HK-2 (cell line): ENCODE data around the gene SPINK4.
A peak's percentile ranks its signal among the peaks of the same experiment; 100 is the strongest.

Experiments used
- DNase-seq: peaks from one replicate; pipeline ENCODE4 v3.0.0-alpha.2; 2018; ENCODE audit not compliant: unreplicated experiment

SPINK4 gene

DNA sequence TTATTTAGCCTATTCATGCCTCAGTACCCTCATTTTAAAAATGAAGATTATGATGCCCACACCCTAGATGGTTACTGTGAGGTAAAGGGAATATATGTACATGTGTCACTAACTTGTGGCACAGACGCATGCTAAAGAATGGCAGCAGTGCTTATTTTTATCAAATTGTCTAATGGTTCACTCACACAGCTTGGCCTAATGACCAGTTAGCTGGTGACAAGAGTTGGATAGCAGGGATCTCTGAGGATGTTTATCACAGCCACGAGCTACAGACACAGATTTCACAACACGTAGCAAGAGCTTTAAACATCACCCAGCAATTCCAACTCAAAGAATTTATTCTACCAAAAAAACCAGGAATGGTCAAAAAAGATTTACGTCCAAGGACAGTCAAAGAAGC is 17.3 kb downstream of the SPINK4 start:
- no peak for DNase-seq

DNA sequence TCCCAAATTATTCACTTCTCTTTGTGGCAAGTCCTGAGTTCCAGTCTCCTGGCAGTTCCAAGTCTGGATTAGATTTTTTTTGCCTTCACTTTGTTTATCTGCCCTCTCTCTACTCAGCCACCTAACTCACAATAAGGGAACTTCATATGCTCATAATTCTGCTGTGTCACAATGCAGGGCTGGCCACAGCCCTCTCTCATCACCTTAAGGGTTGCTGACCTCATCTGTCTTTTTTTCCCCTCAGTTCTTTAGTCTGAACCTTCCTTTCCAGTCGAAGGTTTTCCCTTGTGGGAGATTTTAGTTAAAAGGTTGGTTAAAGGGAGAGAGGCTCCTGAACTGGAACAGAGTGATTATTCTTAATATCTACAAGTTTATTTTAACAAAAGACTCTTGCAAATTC is 20.4 kb downstream of the SPINK4 start:
- no peak for DNase-seq

DNA sequence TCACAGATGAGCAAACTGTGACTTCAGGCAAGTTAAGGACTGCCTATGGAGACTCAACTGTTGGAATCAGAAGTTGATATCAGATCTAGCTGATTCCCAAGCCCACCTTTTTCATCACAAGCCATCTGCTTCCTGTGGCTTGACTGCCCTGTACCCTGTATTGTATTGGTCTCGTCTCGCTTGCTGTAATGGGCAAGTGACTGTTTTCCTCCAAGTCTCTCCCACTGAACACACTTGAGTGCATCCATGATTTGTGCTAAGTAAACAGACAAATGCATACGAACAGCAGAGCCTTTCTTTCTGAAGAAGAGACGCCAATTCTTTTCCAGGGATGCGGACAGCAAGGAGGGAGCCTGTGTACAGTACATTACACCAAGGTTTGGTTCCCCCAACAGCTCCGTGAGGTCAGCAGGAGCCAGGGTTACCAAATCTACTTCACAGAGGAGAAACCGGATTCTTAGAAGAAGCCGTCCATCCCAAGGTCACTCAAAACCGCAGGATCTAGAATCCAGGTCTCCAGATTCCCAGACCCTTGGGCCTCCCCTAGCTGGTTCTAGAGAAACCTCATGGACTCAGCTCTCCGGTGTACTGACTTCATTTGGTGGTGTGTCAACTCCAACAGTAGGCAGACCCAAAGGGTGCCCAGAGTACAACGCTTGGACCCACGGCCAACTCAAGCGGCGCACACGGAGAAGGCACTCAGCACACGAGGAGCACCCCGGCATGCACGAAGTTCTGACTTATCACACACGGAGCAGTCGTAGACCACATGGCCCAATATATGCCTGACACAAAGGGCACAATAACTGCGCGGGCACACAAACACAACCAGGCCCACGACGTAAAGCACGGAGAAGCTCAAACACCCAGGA is 23.4 kb downstream of the SPINK4 start:
- DNase-seq: peak; percentile 13

GRCh38 chr9:33264003-33264472 is 24.1 kb downstream of the SPINK4 start:
- peak; percentile 10 for DNase-seq

GRCh38 chr9:33264473-33265177 is 24.7 kb downstream of the SPINK4 start, which contains the start of the genes BAG1 and CHMP5:
Gene BAG1 (minus strand): TSS chr9:33264708.
Gene CHMP5 (plus strand): TSS chr9:33265049. CDS start chr9:33265079, 30 bp downstream.
- DNase-seq: peak; percentile 97

DNA sequence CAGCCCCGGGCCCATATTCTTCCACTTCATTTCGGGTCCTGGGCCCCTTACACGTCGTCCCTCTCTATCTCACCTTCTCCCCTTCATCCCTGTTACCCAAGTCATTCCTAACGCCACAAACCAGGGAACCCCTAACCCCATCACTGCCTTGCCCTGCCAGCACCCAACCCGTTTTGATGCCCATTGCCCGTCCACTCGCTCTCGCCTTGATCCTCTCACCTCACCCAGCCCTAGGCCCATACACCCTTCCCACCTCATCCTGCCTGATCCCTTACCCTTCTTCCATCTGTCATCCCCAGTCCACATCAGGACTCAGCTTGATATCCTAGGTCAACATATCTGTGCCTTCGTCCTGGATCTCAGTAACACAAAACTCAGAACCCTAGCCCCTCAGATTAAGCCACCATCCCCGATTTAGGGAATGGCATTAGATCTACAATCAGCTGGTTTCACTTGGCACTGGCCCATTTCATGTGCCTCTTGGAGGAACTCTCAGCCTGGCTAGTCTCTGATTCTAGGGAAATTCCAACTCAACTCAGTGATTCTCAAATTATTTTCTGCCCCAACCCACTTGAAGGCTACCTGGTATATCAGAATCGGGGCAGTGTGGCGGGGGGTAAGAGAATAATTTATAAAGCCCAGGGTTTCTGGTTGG is 25.4 kb downstream of the SPINK4 start:
- no peak for DNase-seq

DNA sequence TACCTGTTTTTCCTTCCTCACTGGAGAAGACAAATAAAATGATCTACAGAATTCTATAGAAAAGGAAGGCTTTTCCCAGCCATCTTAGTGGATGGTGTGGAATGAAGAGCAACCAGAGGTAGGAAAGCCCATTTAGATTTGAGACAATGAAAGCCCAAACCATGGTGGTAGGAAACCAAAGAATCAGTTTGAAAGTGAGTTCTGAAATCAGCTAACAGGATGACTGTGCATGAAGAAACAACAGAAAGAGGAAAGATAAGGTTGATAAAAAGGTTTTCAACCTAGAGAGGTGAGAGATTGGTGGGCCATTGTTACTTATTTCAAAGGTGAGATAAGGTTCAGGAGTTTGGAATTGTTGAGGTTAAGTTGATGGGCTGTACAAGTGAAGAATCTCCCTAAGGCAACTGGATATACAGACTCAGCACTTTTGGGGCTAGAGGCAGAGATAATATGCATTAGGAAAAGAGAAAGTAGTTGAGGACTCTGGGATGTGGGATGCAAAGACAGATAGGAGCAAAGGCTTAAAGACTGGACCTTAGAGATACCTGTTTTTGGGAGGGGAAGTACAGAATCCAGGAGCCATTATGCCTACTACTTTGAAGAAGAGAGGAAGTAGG is 27.3 kb downstream of the SPINK4 start:
- no peak for DNase-seq

DNA sequence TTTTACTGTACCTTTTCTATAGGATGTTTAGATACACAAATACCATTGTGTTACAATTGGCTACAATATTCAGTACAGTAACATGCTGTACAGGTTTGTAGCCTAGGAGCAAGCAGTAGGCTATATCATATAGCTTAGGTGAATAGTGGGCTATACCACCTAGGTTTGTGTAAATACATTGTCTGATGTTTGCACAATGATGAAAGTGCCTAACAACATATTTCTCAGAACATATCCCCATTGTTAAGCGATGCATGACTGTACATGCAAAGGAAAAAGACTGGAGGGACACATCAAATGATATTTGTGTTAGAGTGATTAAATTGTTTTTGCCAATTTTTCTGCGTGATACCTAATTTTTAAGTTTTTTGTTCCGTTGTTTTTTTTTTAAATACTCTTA is 30.2 kb downstream of the SPINK4 start:
- DNase-seq: no peak

- DNase-seq: no peak
Measured at GRCh38 chr9:33272061-33272460, 32.1 kb downstream of the SPINK4 start.

GRCh38 chr9:33273266-33273971 is 33.5 kb downstream of the SPINK4 start:
- no peak for DNase-seq

DNA sequence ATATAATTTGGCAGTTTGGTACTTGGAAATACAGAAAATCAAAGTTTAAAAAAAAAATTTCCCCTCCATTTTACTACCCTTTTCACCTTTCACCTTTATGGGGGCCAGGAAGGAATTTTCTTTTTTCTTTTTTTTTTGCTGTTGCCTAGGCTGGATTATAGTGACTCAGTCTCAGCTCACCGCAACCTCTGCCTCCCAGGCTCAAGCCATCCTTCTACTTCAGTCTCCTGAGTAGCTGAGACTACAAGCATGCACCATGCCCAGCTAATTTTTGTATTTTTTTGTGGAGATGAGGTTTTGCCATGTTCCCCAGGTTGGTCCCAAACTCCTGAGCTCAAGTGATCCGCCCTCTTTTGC is 34.0 kb downstream of the SPINK4 start:
- no peak for DNase-seq

DNA sequence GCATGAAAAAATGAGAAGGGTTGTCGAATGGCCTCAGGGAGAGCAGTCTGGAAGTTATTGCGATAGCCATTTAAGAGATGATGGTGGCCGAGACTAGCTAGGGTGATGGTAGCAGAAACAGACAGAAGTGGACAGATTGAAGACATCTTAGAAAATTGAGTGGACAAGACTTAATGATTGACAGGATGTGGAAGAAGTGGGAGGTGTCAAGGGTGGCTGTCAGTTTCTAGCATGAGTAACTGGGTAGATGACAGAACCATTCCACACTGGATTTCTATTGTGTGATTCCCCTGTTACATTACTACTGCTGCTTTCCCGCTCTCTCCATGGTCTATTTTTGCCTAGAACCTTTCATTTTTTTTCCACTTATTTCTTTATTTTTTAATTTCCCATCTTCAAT is 37.5 kb downstream of the SPINK4 start:
- DNase-seq: no peak

- DNase-seq: no peak
Measured at GRCh38 chr9:33285502-33285901, 45.5 kb downstream of the SPINK4 start.

- DNase-seq: peak; percentile 7
Measured at GRCh38 chr9:33287087-33287490, 47.1 kb downstream of the SPINK4 start.

DNA sequence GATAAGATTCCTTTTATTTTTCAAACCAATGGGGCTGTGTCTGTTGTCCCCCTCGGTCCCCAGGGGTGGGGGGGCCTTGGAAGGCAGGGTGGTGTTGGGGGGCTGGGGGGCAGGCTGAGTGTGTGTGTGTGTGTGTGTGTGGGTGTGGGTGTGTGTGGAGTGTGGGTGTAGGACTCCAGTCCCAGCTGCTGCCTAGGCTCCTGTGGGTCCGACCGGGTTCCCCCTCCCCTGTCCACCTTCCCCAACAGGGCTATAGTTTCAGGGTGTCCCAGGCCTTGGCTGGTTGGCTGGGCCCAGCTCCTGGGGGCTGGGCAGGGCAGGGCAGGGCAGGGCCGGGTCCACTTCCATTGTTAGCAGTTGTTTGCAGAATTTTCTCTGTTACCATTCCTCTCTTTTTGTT is 48.3 kb downstream of the SPINK4 start:
- DNase-seq: no peak

GRCh38 chr9:33288828-33289483 is 49.0 kb downstream of the SPINK4 start:
- DNase-seq: no peak

DNA sequence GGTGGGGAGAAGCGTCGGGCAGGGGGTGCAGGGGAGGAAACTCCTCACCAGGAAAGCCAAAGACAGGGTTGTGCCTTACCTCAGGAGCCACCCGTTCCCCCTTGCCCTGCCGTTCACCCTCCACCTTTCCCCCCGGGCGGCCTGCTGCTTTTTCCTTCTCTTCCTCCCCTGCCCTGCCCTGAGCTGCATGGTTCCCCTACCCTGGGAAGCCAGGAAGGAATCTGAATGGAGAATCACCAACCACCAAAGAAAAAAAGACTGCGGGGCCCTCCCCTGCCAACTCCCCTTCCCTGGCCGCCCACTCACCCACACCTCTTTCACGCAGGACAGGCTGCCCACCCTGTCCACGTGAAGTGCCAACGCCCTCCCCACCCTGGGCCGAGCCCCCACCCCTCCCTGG is 49.5 kb downstream of the SPINK4 start:
- peak; percentile 0 for DNase-seq

DNA sequence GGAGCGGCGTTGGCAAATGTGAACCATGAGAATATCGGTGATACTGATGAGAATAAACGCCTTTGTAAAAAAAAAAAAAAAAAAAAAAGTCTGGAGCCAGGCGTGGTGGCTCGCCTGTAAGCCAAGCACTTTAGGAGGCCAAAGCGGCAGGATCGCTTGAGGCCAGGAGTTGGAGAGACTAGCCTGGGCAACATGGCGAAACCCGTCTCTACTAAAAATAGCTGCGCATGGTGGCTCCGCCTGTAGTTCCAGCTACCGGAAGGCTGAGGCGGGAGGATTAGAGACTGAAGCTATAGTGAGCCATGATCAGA is 49.9 kb downstream of the SPINK4 start:
- no peak for DNase-seq

- peak; percentile 91 for DNase-seq
Measured at GRCh38 chr9:33290247-33291030, 50.5 kb downstream of the SPINK4 start, which contains the start of gene NFX1. Gene NFX1 (plus strand): TSS chr9:33290516. CDS start chr9:33290573, 57 bp downstream.

DNA sequence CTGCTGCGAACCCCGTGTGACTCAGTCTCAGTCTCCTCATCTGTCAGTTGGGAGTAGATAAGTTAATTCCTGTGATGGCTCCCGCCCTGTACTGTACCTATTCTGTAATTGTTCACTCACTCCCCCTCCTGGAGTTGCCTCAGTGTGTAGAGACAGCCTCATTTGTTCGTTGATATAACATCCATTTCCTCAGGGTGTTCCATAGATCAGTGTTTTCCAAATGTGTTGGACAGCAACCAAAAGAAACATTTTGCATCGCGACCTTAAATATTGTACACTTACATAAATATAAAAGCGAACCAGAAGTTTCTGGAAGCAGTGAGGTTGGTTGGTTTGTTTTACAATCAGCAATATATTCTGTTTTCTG is 51.0 kb downstream of the SPINK4 start:
- DNase-seq: no peak
